Measurements from ENCODE around the gene PIGU. TPM values are rescaled to one million over a fixed set of nuclear protein-coding genes. Genes with fewer than 3 reads are reported as not detected.
"Not testable (repeated sequence)": the region's sequence is repeated elsewhere in the genome, so short reads cannot be mapped to it uniquely, and the experiment has no call there.

Gene PIGU
- total RNA-seq, 4 donors from 2014 or later: 9.5 to 17.5 (median 12.5) TPM

DNA sequence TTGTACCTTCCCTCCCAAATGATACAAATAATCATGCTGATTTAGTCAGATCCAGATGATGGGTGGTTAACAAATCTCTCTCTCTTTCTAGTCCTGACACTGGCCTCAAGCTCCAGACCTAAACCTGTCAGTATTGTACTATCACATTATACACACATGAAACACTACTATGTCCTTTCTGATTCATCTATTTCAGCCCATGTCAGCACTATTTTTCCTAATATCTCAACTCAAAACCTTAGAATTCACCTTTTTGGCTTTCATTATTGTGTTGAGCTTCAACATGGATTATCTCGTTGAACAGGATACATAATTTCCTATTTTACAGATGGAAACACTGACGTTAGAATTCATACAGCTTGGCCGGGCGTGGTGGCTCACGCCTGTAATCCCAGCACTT, 3.5 kb downstream of the PIGU start:
- H3K27ac ChIP-seq: no peak overlapping the region
- no peaks in the 10 kb centered on the region for H3K4me1 ChIP-seq
- H3K9me3 ChIP-seq: no peaks in the 10 kb centered on the region
- H3K27me3 ChIP-seq: no peaks in the 10 kb centered on the region
- H3K36me3 ChIP-seq: no peaks in the 10 kb centered on the region
- no peak overlapping the region for H3K4me3 ChIP-seq
- intact Hi-C loops (cut with DNase I; ENCODE audit: low total_unique reads): no loop called here
- TF ChIP-seq, protein P1, sequence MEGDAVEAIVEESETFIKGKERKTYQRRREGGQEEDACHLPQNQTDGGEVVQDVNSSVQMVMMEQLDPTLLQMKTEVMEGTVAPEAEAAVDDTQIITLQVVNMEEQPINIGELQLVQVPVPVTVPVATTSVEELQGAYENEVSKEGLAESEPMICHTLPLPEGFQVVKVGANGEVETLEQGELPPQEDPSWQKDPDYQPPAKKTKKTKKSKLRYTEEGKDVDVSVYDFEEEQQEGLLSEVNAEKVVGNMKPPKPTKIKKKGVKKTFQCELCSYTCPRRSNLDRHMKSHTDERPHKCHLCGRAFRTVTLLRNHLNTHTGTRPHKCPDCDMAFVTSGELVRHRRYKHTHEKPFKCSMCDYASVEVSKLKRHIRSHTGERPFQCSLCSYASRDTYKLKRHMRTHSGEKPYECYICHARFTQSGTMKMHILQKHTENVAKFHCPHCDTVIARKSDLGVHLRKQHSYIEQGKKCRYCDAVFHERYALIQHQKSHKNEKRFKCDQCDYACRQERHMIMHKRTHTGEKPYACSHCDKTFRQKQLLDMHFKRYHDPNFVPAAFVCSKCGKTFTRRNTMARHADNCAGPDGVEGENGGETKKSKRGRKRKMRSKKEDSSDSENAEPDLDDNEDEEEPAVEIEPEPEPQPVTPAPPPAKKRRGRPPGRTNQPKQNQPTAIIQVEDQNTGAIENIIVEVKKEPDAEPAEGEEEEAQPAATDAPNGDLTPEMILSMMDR (IDR thresholded peaks at IDR 0.05): no peak
- TF ChIP-seq POLR2A (IDR thresholded peaks at IDR 0.05): no peak
- DNase-seq: no peak

- no peak for DNase-seq
- Histone ChIP-seq H3K36me3 (no peaks in the 10 kb centered on the region), H3K9me3 (no peaks in the 10 kb centered on the region), H3K27ac (no peak overlapping the region), H3K27me3 (no peaks in the 10 kb centered on the region), H3K4me1 (no peaks in the 10 kb centered on the region), H3K4me3 (no peak overlapping the region)
- TF ChIP-seq POLR2A (IDR thresholded peaks at IDR 0.05): no peak
- TF ChIP-seq, protein P1 (IDR thresholded peaks at IDR 0.05): no peak
- intact Hi-C loops (cut with DNase I; ENCODE audit: low total_unique reads): no loop called here
These were observed 7.8 kb downstream of the PIGU start for GRCh38 chr20:34669094-34669493.

DNA sequence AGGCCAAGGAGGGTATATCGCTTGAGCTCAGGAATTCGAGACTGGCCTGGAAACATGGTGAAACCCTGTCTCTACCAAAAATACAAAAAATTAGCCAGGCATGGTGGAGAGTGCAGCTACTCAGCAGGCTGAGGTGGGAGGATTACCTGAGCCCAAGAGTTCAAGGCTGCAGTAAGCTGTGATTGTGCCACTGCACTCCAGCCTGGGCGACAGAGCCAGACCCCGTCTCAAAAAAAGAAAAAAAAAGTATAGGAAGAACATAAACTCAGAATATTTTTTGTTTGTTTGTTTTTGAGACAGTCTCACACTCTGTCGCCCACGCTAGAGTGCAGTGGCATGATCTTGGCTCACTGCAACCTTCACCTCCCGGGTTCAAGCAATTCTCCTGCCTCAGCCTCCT, 12.1 kb downstream of the PIGU start:
- not testable (repeated sequence) for DNase-seq

DNA sequence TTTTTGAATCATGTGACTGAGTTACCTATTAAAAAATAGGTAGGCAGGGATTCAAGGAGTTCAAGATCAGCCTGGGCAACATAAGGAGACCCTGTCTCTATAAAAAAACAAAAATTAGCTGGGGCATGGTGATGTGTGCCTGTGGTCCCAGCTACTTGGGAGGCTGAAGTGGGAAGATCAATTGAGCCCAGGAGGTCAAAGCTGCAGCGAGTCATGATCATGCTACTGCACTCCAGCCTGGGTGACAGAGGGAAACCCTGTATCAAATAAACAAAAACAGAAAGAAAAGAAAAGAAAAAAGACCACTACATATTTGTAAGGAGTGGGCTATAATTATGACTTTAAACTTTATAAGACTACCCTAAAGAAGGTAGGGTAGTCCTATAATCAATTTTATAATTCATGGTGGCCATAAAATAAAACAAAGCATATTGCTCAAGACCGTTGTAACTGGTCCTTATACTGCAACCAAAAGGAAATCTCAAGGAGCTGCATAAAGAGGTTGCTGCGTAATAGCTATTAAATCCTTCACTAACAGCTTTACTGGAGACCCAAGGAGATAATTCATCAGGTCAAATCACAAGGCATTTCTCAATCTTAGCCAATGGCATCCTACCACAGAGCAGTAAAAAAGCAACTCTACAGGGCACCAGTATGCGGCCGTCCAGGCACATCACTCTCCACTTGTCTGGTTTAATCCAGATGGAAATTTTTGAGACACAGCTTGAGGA, 13.5 kb downstream of the PIGU start:
- H3K27ac ChIP-seq: no peak overlapping the region
- no peak for DNase-seq
- no peak overlapping the region for H3K4me3 ChIP-seq
- intact Hi-C loops (cut with DNase I; ENCODE audit: low total_unique reads): no loop called here
- no peaks in the 10 kb centered on the region for H3K27me3 ChIP-seq
- H3K9me3 ChIP-seq: no peaks in the 10 kb centered on the region
- TF ChIP-seq POLR2A (IDR thresholded peaks at IDR 0.05): no peak
- TF ChIP-seq, protein P1 (IDR thresholded peaks at IDR 0.05): no peak
- no peaks in the 10 kb centered on the region for H3K36me3 ChIP-seq
- H3K4me1 ChIP-seq: no peaks in the 10 kb centered on the region

More for the DNA sequence above, 12.1 kb downstream of the PIGU start:
- H3K36me3 ChIP-seq; H3K4me1 ChIP-seq; H3K9me3 ChIP-seq; H3K27me3 ChIP-seq; intact Hi-C loops (cut with DNase I; ENCODE audit: low total_unique reads); H3K4me3 ChIP-seq; H3K27ac ChIP-seq: not testable (repeated sequence)

DNA sequence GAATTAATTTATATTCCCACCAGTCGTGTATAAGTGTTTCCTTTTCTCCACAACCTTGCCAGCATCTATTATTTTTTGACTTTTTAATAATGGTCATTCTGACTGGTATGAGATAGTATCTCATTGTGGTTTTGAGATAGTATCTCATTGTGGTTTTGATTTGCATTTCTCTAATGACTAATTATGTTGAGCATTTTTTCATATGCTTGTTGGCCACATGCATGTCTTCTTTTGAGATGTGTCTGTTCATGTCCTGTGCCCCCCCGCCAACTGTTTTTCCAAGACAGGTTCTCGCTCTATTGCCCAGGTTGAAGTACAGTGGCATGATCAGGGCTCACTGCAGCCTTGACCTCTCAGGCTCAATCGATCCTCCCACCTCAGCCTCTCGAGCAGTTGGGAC, 15.1 kb downstream of the PIGU start:
- H3K4me1 ChIP-seq; H3K27me3 ChIP-seq; H3K4me3 ChIP-seq; intact Hi-C loops (cut with DNase I; ENCODE audit: low total_unique reads); H3K9me3 ChIP-seq; DNase-seq; H3K36me3 ChIP-seq; H3K27ac ChIP-seq: not testable (repeated sequence)

DNA sequence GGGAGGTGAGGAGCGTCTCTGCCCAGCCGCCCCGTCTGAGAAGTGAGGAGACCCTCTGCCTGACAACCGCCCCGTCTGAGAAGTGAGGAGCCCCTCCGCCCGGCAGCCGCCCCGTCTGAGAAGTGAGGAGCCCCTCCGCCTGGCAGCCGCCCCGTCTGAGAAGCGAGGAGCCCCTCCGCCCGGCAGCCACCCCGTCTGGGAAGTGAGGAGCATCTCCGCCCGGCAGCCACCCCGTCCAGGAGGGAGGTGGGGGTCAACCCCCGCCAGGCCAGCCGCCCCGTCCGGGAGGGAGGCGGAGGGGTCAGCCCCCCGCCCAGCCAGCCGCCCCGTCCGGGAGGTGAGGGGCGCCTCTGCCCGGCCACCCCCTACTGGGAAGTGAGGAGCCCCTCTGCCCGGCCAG, 18.2 kb downstream of the PIGU start:
- H3K36me3 ChIP-seq; intact Hi-C loops (cut with DNase I; ENCODE audit: low total_unique reads); DNase-seq; H3K9me3 ChIP-seq; H3K4me3 ChIP-seq; H3K4me1 ChIP-seq; H3K27ac ChIP-seq; H3K27me3 ChIP-seq: not testable (repeated sequence)
